GM23338 (cell line): ENCODE measurements around the gene IGFBP4. TPM values are rescaled to one million over a fixed set of nuclear protein-coding genes. Genes with fewer than 3 reads are reported as not detected.

Source experiments
- ATAC-seq: fragments of 200-7000 bp; cut with Tn5 transposase; 3 replicates; pipeline ENCODE4 v1.9.1; 2020
- DNase-seq: peaks from one replicate; pipeline ENCODE4 v3.0.0-alpha.2; 2015; ENCODE audit warnings: low spot score
- H2AFZ ChIP-seq: fragments of 200-600 bp; sonication (generic); 2 replicates; pipeline ENCODE4 v1.8.0; 2016; ENCODE audit warnings: antibody characterized with exemption, mild to moderate bottlenecking, moderate library complexity
- H3F3A ChIP-seq: fragments of 200-600 bp; sonication (generic); replicated peaks from 2 replicates; pipeline ENCODE4 v1.8.0; 2017; ENCODE audit warnings: antibody characterized with exemption, mixed run types, low read depth
- H3K27ac ChIP-seq: fragments of 200-600 bp; sonication (generic); 2 replicates; pipeline ENCODE4 v1.6.1; 2016; ENCODE audit warnings: low read depth
- H3K27me3 ChIP-seq: fragments of 200-600 bp; sonication (generic); 2 replicates; pipeline ENCODE4 v1.8.0; 2016; ENCODE audit warnings: mild to moderate bottlenecking, mixed run types, moderate library complexity; ENCODE audit not compliant: insufficient read depth
- H3K36me3 ChIP-seq: fragments of 200-600 bp; sonication (generic); 2 replicates; pipeline ENCODE4 v1.8.0; 2016; ENCODE audit warnings: mild to moderate bottlenecking; ENCODE audit not compliant: insufficient read depth
- H3K4me1 ChIP-seq: fragments of 200-600 bp; sonication (generic); 2 replicates; pipeline ENCODE4 v1.8.0; 2016; ENCODE audit warnings: mild to moderate bottlenecking, moderate library complexity; ENCODE audit not compliant: insufficient read depth
- H3K4me2 ChIP-seq: fragments of 200-600 bp; sonication (generic); 2 replicates; pipeline ENCODE4 v1.7.1; 2017; ENCODE audit warnings: mixed run types
- H3K4me3 ChIP-seq: fragments of 200-600 bp; sonication (generic); 2 replicates; pipeline ENCODE4 v1.6.1; 2016; ENCODE audit warnings: mixed run types
- H3K79me2 ChIP-seq: fragments of 200-600 bp; sonication (generic); replicated peaks from 2 replicates; pipeline ENCODE4 v1.8.0; 2017; ENCODE audit warnings: mild to moderate bottlenecking; ENCODE audit not compliant: insufficient read depth
- H3K9me2 ChIP-seq: fragments of 200-600 bp; sonication (generic); 2 replicates; pipeline ENCODE4 v1.8.0; 2017; ENCODE audit not compliant: insufficient read depth
- H4K20me1 ChIP-seq: fragments of 200-600 bp; sonication (generic); replicated peaks from 2 replicates; pipeline ENCODE4 v1.8.0; 2017; ENCODE audit warnings: mild to moderate bottlenecking; ENCODE audit not compliant: insufficient read depth
- H3K27ac Mint-ChIP-seq: 2 replicates; pipeline ENCODE4 v1.8.0; 2020; ENCODE audit warnings: inconsistent platforms, mild to moderate bottlenecking, moderate library complexity, mixed read lengths
- H3K27me3 Mint-ChIP-seq: 3 replicates; pipeline ENCODE4 v1.8.0; 2022; ENCODE audit warnings: low read depth, mild to moderate bottlenecking, moderate library complexity, mixed read lengths, inconsistent platforms; ENCODE audit not compliant: insufficient read depth, poor library complexity
- H3K36me3 Mint-ChIP-seq: 3 replicates; pipeline ENCODE4 v1.8.0; 2021; ENCODE audit warnings: low read depth, mild to moderate bottlenecking, inconsistent platforms, moderate library complexity, mixed read lengths
- H3K4me1 Mint-ChIP-seq: 3 replicates; pipeline ENCODE4 v1.8.0; 2020; ENCODE audit warnings: mild to moderate bottlenecking, inconsistent platforms, mixed read lengths
- H3K4me3 Mint-ChIP-seq: 3 replicates; pipeline ENCODE4 v1.8.0; 2021; ENCODE audit warnings: moderate library complexity, mild to moderate bottlenecking, inconsistent platforms, mixed read lengths
- H3K9me3 Mint-ChIP-seq: 3 replicates; pipeline ENCODE4 v1.8.0; 2020; ENCODE audit warnings: moderate library complexity, mild to moderate bottlenecking, inconsistent platforms, mixed read lengths
- CREB1 ChIP-seq: fragments of 250-450 bp; sonication (Bioruptor Pico); IDR thresholded peaks from 2 replicates; pipeline ENCODE4 v1.5.0; 2020; ENCODE audit warnings: low read depth, mild to moderate bottlenecking, moderate library complexity
- ETS1 ChIP-seq: IDR thresholded peaks from 2 replicates; pipeline ENCODE4 v1.6.1; 2016; ENCODE audit warnings: antibody characterized with exemption
- EZH2 ChIP-seq: fragments of 200-600 bp; sonication (generic); IDR thresholded peaks from one replicate; pipeline ENCODE4 v1.8.0; 2017; ENCODE audit warnings: antibody characterized with exemption, mild to moderate bottlenecking, low read depth; ENCODE audit not compliant: unreplicated experiment
- EZH2phosphoT487 ChIP-seq: fragments of 200-600 bp; sonication (generic); IDR thresholded peaks from one replicate; pipeline ENCODE4 v1.8.1; 2018; ENCODE audit warnings: antibody characterized with exemption; ENCODE audit not compliant: unreplicated experiment
- POLR2AphosphoS5 ChIP-seq: IDR thresholded peaks from 2 replicates; pipeline ENCODE4 v1.6.1; 2016; ENCODE audit warnings: antibody characterized with exemption, low read depth
- STAT1 ChIP-seq: IDR thresholded peaks from one replicate; pipeline ENCODE4 v1.6.1; 2016; ENCODE audit warnings: antibody characterized with exemption; ENCODE audit not compliant: unreplicated experiment
- ZNF331 ChIP-seq: fragments of 250-450 bp; sonication (Bioruptor Pico); IDR thresholded peaks from 2 replicates; pipeline ENCODE4 v1.5.0; 2020; ENCODE audit warnings: low read depth, mild to moderate bottlenecking, moderate library complexity
- ZNF462 ChIP-seq: fragments of 250-450 bp; sonication (Bioruptor Pico); IDR thresholded peaks from 2 replicates; pipeline ENCODE4 v1.5.0; 2020; ENCODE audit warnings: mild to moderate bottlenecking, moderate library complexity
- polyA plus RNA-seq: library from polyadenylated mRNA; unstranded; fragments of >200 nt; fragmentation: Nextera tagmentation; extraction: Ambion mirVana; gene quantifications from 2 replicates; pipeline ENCODE4 v1.2.1, GENCODE V29; 2016
- total RNA-seq: library from RNA; depleted of rRNA; stranded (reverse); fragments of >200 nt; shearing (Covaris generic); gene quantifications from 2 replicates; pipeline ENCODE4 v1.2.3, GENCODE V29; 2014
- TF ChIP-seq, protein P1 (sequence below), 2 experiments: fragments of 200-600 bp in 1 of 2; sonication (generic) in 1 of 2; conservative IDR thresholded peaks; 2 replicates each; pipeline versions ENCODE4 v1.5.1 to v1.6.1; 2016 to 2017; ENCODE audit warnings: antibody characterized with exemption in 2 of 2, low read depth in 2 of 2, mild to moderate bottlenecking in 2 of 2, moderate library complexity in 1 of 2

IGFBP4 gene
- total and polyA plus RNA-seq, 2 experiments from 2014 or later = 38.7 to 78.9 TPM

GRCh38 chr17:40399185-40399584 is 44.1 kb upstream of the IGFBP4 start:
- no peaks in the 10 kb centered on the region for H3K4me1 Mint-ChIP-seq
- Histone ChIP-seq H3K4me3 (no peak overlapping the region), H4K20me1 (peaks cover 6% of the 10 kb centered on the region; the same call in 1 of the 2 replicates), H3K4me1 (no peaks in the 10 kb centered on the region), H3K27me3 (no peaks in the 10 kb centered on the region), H3F3A (peaks cover 19% of the 10 kb centered on the region; the same call in 1 of the 2 replicates), H2AFZ (no peak overlapping the region), H3K4me2 (no peak overlapping the region), H3K9me2 (no peaks in the 10 kb centered on the region), H3K36me3 (peaks cover 99% of the 10 kb centered on the region), H3K27ac (no peak overlapping the region), H3K79me2 (no peaks in the 10 kb centered on the region)
- no peak overlapping the region for H3K4me3 Mint-ChIP-seq
- ATAC-seq = peak; percentile 54
- H3K9me3 Mint-ChIP-seq = no peaks in the 10 kb centered on the region
- no peak for TF ChIP-seq EZH2
- TF ChIP-seq, protein P1, sequence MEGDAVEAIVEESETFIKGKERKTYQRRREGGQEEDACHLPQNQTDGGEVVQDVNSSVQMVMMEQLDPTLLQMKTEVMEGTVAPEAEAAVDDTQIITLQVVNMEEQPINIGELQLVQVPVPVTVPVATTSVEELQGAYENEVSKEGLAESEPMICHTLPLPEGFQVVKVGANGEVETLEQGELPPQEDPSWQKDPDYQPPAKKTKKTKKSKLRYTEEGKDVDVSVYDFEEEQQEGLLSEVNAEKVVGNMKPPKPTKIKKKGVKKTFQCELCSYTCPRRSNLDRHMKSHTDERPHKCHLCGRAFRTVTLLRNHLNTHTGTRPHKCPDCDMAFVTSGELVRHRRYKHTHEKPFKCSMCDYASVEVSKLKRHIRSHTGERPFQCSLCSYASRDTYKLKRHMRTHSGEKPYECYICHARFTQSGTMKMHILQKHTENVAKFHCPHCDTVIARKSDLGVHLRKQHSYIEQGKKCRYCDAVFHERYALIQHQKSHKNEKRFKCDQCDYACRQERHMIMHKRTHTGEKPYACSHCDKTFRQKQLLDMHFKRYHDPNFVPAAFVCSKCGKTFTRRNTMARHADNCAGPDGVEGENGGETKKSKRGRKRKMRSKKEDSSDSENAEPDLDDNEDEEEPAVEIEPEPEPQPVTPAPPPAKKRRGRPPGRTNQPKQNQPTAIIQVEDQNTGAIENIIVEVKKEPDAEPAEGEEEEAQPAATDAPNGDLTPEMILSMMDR (conservative IDR thresholded peaks at IDR 0.05; ENCODE audit: low read depth in 2 of 2) = peak; percentile 46 to 54
- H3K36me3 Mint-ChIP-seq = peaks cover 98% of the 10 kb centered on the region
- H3K27me3 Mint-ChIP-seq = peaks cover 4% of the 10 kb centered on the region
- no peak overlapping the region for H3K27ac Mint-ChIP-seq
- peak; percentile 73 for DNase-seq

GRCh38 chr17:40402668-40403067 is 40.6 kb upstream of the IGFBP4 start:
- no peaks in the 10 kb centered on the region for H3K79me2 ChIP-seq

More at GRCh38 chr17:40402668-40403067, 40.6 kb upstream of the IGFBP4 start:
- Mint-ChIP-seq H3K36me3 (peaks cover 100% of the 10 kb centered on the region), H3K9me3 (no peaks in the 10 kb centered on the region), H3K4me3 (no peak overlapping the region), H3K27ac (no peak overlapping the region), H3K4me1 (no peaks in the 10 kb centered on the region), H3K27me3 (no peaks in the 10 kb centered on the region)
- no peaks in the 10 kb centered on the region for H3K4me1 ChIP-seq
- no peak overlapping the region for H2AFZ ChIP-seq
- H3K27ac ChIP-seq = no peak overlapping the region
- H3K4me3 ChIP-seq = no peak overlapping the region
- TF ChIP-seq, protein P1 (conservative IDR thresholded peaks at IDR 0.05; ENCODE audit: low read depth in 2 of 2) = no peak
- TF ChIP-seq ZNF462 (CRISPR knock-in tag) (no peak), CREB1 (no peak), ZNF331 (CRISPR knock-in tag) (no peak), POLR2AphosphoS5 (no peak), STAT1 (no peak), EZH2phosphoT487 (no peak), ETS1 (no peak)
- DNase-seq = no peak
- peaks cover 97% of the 10 kb centered on the region for H3K36me3 ChIP-seq
- H3K27me3 ChIP-seq = no peaks in the 10 kb centered on the region
- peaks cover 25% of the 10 kb centered on the region; the same call in 1 of the 2 replicates for H3F3A ChIP-seq
- H3K4me2 ChIP-seq = no peak overlapping the region
- ATAC-seq = no peak
- H4K20me1 ChIP-seq = peaks cover 6% of the 10 kb centered on the region; the same call in 1 of the 2 replicates
- no peaks in the 10 kb centered on the region for H3K9me2 ChIP-seq
